ENCODE results near the gene NHLRC3.
"Not testable (repeated sequence)": the region's sequence is repeated elsewhere in the genome, so short reads cannot be mapped to it uniquely, and the experiment has no call there.

Gene NHLRC3

DNA sequence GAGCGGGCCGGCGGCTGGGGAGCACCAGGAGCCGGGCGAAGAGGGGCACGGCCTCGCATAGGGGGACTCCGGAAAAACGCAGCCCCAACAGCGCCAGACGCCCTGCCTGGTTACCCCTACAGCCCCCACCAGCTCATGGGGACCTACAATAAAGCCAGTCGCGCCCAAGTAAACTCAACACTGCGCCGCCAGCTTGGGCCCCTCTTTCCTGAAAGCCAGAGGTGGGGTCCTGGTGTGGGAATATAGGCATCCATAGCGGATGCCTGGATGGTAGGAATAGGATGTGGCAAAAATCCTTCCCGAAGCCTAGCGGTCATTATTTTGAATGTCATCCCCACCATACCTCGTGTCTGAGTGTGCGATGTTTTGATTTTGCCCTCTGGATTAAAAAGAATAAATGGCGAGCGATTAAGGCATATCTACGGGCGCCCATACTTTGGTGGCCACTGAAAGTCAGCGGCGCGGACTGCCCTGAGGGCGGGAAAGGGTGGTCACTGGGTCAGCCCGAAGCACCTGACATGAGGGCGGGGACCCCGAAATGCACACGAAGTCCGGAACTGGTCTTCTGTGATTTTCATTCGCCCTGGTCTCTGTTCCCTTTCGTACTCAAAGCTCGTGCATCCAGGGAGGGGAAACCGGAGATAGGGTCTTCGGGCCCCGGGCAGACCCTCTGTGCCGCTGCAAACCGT lies at the start of gene NHLRC3, which contains the start of gene PROSER1:
Gene NHLRC3 (plus strand): TSS at position 577 of the 689 bp plus-strand sequence. CDS start 184 bp downstream, outside the sequence.
Gene PROSER1 (minus strand): TSS at position 210 of the 689 bp plus-strand sequence. CDS start 847 bp downstream, outside the sequence.
- H3K4me3 ChIP-seq (ENCODE audit: low read depth, low read length): peak within 1 kb of the TSS; percentile 98
- in situ Hi-C loops (cut with HindIII; ENCODE audit: low sequenced_read_pairs): no loop called here
- TF ChIP-seq CTCF (IDR thresholded peaks at IDR 0.05; ENCODE audit: low read depth, low read length, missing control alignments): no peak
- DNase-seq (ENCODE audit: low read depth): peak; percentile 88

DNA sequence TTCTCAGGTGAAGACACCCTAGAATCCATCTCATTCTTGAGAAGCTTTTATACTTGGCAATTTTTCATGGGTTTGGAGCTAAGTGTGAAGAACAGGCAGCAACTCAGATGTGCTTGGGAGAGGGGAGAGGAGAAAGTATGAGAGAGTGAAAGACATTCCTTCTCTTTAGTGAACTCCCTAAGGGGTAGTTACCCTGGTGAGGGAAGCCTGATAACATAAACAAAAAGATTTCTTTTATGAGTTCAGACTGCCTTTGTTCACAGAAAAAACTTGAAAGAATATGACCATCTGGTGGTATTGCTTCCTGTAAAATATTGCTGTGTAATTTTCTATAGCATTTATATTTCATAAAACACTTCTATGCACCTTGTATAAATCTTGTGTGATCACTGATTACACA lies 47.6 kb upstream of the NHLRC3 start, which contains the start of gene STOML3:
Gene STOML3 (minus strand): TSS at position 139 of the 400 bp plus-strand sequence. CDS start 110 bp downstream, at position 29.
- in situ Hi-C loops (cut with HindIII; ENCODE audit: low sequenced_read_pairs): no loop called here
- H3K4me3 ChIP-seq (ENCODE audit: low read depth, low read length): no peak within 1 kb of the TSS
- no peak for DNase-seq (ENCODE audit: low read depth)
- no peak for TF ChIP-seq CTCF (IDR thresholded peaks at IDR 0.05; ENCODE audit: low read depth, low read length, missing control alignments)

- no peak for TF ChIP-seq CTCF (IDR thresholded peaks at IDR 0.05; ENCODE audit: low read depth, low read length, missing control alignments)
- no peak overlapping the region for H3K4me3 ChIP-seq (ENCODE audit: low read depth, low read length)
- in situ Hi-C loops (cut with HindIII; ENCODE audit: low sequenced_read_pairs): no loop called here
- DNase-seq (ENCODE audit: low read depth): no peak
Observed at GRCh38 chr13:38993381-38993780, 44.9 kb upstream of the NHLRC3 start.

DNA sequence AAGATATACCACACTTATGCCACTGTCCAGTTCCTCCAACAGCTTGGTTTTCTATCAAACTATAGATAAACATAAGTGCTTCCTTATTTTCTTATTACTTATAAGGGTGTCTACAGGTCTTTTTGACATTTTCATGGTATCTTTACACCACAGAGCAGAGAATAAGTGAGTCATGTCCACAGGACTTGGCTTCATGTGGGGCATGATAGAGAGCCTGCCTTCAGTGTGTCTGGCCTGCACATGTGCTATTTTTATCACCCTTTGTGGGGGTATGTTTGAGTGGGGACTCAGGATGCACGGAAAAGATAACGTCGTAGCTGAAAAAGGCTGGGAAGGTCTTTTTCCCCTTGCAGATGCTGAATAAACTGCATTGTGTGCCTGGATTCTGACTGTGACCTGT lies 39.5 kb upstream of the NHLRC3 start:
- no peak for DNase-seq (ENCODE audit: low read depth)
- TF ChIP-seq CTCF (IDR thresholded peaks at IDR 0.05; ENCODE audit: low read depth, low read length, missing control alignments): no peak
- H3K4me3 ChIP-seq (ENCODE audit: low read depth, low read length): no peak overlapping the region
- in situ Hi-C loops (cut with HindIII; ENCODE audit: low sequenced_read_pairs): no loop called here

DNA sequence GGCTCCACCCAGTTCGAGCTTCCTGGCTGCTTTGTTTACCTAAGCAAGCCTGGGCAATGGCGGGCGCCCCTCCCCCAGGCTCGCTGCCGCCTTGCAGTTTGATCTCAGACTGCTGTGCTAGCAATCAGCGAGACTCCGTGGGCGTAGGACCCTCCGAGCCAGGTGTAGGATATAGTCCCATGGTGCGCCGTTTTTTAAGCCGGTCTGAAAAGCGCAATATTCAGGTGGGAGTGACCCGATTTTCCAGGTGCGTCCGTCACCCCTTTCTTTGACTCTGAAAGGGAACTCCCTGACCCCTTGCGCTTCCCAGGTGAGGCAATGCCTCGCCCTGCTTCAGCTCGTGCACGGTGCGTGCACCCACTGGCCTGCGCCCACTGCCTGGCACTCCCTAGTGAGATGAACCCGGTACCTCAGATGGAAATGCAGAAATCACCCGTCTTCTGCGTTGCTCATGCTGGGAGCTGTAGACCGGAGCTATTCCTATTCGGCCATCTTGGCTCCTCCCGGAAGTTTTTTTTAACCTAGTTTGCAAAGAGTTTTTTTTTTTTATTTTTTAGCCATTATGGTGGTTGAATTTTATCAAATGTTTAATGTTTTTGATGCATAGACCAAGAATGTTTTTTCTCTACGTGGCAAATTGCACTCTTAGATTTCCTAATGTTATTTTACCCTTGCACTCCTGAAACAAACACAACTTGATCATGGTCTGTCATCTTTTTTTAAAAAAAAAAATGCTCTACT lies 31.7 kb upstream of the NHLRC3 start:
- in situ Hi-C loops (cut with HindIII; ENCODE audit: low sequenced_read_pairs); DNase-seq (ENCODE audit: low read depth); H3K4me3 ChIP-seq (ENCODE audit: low read depth, low read length): not testable (repeated sequence)

GRCh38 chr13:39012608-39013007 lies 25.6 kb upstream of the NHLRC3 start:
- no peak overlapping the region for H3K4me3 ChIP-seq (ENCODE audit: low read depth, low read length)
- peak; percentile 9 for TF ChIP-seq CTCF (IDR thresholded peaks at IDR 0.05; ENCODE audit: low read depth, low read length, missing control alignments)
- in situ Hi-C loops (cut with HindIII; ENCODE audit: low sequenced_read_pairs): no loop called here
- no peak for DNase-seq (ENCODE audit: low read depth)

DNA sequence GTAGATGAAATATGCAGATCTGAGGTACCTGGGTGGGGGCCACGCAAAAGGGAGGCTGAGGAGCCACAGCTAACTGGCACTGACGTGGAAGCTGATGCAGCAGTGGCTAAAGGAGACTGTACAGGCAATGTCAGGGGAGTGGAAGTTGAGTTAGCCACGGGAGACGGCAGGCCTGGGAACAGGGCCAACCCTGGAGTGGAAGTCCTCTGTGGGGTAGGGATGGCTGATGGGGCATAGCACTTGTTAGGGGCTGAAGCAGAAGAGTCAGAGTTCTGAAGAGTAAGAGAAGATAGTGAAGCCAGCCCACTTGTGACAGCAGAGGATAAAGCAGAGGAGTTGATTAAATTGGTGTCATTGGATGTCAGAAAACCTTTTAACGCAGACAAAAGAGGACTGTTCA lies 24.8 kb upstream of the NHLRC3 start:
- no peak overlapping the region for H3K4me3 ChIP-seq (ENCODE audit: low read depth, low read length)
- DNase-seq (ENCODE audit: low read depth): no peak
- TF ChIP-seq CTCF (IDR thresholded peaks at IDR 0.05; ENCODE audit: low read depth, low read length, missing control alignments): no peak
- in situ Hi-C loops (cut with HindIII; ENCODE audit: low sequenced_read_pairs): no loop called here
